PC-3 (cell line): ENCODE data around the gene GDF3.

Experiments used
- CTCF ChIP-seq: fragments of 300-600 bp; sonication (generic); conservative IDR thresholded peaks from 2 replicates; pipeline ENCODE4 v1.5.1; 2017; ENCODE audit warnings: antibody characterized with exemption, low read depth, mild to moderate bottlenecking, low read length
- EZH2 ChIP-seq: fragments of 300-600 bp; sonication (generic); IDR thresholded peaks from one replicate; pipeline ENCODE4 v1.6.1; 2017; ENCODE audit warnings: antibody characterized with exemption, mild to moderate bottlenecking, low read length; ENCODE audit not compliant: unreplicated experiment

- TF ChIP-seq CTCF (no peak), EZH2 (no peak)
These were observed 879 bp downstream of the GDF3 start for GRCh38 chr12:7694556-7695236.
